GM21447 (cell line): ENCODE measurements around the gene GARIN5B.

Source experiments
- ATAC-seq: cut with Tn5 transposase; IDR thresholded peaks from one replicate; pipeline ENCODE4 v1.9.1; 2021; ENCODE audit not compliant: unreplicated experiment

GARIN5B gene

DNA sequence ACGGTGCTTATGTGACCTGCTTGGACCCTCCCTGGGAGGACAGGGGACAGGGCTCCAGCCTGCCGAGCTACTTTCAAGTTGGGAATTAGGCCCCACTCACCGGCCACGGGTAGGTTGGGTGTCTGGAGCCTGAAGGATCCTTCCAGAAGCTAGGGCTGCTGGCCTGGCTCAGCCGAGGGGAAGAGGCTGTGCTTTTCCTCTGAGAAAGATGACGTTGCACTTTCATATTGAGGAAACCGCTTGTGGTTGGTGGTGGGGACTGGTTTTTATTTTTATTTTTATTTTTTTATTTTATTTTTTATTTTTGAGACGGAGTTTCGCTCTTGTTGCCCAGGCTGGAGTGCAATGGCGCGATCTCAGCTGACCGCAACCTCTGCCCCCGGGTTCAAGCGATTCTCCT is 37.9 kb downstream of the GARIN5B start, which contains the start of gene TMEM150B:
Gene TMEM150B, minus strand, starts transcription at position 170 of the 400 bp plus-strand sequence. CDS start 4,305 bp downstream, outside the sequence.
- no peak for ATAC-seq

DNA sequence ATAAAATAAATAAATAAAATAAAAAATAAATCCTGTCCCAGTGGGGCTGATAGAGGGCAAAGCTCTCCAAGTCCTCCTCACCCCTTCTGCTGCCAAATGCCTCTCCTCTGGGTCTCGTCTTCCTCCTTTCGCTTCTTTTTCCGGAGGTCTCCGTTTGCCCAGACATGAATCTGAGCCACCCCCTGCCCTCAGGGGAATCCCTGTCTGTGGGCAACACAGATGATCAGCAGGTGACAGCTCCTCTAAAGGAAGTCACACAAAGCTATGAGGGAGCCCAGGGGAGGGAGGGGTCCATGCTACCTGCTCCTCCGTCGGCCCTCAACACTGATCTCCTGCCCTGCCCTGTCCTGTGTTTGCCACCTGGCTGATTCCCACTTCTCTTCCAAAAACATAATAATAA is 38.4 kb downstream of the GARIN5B start:
- no peak for ATAC-seq

DNA sequence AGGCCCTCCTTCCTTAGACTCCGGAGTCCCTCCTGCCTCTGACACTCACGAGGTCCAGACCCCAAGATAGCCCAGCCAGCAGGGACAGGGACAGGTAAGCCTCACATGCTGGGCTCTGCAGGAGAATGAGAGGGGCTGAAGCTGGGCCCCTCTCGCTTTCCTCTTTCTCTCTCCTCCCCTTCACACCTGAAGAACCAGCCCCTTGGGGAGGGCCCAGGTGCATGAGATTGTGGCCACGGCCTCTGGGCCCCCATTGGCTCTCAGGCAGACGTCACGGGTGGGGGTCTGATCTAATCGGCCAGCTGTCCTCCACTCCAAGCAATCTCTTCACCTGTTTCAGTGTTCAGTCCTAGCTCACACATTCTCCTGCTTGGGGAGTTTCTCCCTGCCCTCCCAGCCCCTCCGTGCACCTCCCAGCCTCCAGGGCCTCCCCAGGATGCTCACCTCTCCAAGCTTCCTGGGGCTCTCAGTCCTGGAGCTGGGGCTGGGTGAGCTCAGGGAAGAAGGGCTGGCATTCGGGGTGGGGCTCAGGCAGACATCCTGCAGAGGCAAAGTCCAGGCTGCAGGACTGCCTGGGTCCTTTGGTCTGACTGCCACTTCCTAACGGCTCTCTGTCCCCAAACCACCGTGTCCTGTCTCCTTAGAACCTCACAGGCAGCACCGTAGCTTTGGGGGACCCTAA is 40.7 kb downstream of the GARIN5B start:
- ATAC-seq, result no peak

DNA sequence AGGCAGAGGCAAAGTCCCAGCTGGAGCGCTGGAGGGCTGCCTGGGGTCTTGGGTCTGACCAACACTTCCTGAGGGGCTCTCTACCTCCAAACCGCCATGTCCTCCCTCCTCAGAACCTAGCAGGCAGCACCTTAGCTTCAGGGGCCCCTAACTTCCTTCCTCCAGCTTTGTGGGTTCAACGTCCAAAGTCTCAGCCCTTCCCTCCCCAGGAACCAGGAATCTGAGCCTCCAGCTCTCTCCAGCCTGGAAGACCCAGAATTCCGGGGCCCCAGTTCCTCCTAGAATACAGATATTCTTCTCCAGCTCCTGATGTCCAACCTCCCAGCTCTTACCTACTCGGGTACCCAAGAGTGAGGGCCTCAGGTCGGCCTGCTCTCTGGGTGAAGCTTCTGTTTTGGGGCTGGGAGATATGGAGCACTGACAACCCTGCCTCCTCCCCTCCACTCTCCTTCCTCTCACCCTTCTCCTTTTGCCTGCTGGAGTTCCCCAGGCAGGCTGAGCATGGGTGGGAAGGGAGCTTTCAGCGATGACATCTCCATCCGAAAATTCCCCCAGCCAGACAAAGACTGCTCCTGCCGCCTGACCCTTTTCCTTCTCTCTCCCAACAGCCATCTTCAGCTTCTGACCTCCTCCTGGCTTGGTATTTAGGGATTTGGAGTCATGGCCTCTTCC is 41.5 kb downstream of the GARIN5B start:
- no peak for ATAC-seq

DNA sequence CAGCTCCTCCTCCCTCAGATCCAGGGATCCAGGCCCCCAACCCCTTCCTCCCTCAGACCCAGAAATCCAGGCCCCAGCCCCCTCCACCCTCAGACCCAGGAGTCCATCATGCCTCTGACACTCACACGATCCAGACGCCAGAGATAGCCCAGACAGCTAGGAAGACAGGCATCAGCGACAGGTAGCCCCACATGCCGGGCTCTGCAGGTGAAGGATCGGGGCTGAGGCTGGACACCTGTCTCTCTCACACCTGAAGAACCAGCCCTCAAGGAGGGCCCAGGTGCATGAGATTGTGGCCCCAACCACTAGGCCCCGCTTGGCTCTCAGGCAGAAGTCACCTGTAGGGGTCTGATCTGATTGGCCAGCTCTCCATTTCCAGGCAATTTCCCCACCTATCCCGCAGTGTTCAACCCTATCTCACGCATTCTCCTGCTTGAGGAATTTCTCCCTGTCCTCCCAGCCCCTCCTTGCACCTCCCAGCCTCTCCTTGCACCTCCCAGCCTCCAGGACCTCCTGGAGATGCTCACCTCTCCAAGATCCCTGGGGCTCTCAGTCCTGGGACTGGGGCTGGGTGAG is 42.1 kb downstream of the GARIN5B start:
- no peak for ATAC-seq

DNA sequence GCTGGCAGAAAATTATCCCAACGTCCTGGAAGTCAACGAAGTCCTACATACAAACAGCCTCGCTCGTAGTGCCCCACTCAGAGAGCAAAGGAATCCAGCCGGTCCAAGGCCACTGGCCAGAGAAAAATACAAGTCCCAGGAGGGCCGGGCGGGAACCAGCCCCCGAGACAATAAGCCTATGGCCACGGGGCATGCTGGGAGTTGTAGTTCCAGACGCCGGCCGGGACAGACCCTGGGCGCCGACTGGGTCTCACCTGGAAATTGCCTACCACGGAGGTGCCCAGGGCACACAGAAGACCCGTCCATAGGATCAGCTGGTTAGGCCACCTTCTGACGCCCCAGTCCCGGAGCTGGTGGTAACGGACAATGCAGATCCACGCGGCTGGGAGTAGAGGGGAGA is 43.3 kb downstream of the GARIN5B start:
- no peak for ATAC-seq

DNA sequence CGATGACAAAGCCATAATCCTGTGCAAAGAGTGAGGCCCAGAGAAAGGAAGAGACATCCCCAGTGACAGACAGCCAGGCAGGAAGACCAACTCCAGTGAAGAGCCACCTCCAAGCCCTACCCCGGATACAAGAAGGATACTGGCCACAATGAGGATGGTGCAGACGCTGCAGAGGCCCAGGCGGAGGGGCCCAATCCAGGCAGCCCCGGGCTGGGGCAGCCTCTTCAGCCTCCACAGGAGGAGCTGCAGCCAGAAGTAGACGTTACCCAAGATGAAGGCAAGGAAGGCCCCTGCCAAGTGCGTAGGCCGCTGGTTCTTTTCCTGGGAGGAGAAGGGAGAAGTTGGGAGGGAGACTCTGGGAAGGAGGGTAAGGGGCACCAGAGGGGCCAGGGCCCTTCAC is 46.4 kb downstream of the GARIN5B start:
- no peak for ATAC-seq

DNA sequence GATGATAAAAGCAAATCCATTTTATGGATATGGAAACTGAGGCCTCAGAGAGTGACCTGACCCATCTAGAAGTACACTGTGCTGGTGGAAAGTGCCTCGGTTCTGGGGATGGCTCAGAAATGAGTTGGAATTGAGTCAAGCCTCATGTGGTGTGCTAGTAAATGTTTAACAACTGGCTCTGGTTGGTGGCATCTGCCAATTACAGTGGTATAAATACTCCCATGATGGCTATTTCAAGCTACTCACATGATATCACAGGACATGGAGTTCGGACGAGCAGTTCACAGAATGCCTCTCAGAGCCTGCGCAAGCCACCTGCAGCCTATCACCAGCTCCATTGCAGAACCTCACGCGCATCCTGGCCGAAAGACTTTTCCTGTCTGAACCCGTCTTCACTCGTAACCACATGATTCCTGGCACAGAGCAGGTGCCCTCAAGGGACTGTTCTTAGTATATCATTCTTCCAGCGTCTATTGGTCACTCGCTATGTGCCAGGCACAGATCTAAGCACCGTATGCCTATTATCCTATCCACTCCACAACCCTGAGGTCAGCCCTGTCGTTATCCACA is 47.0 kb downstream of the GARIN5B start:
- ATAC-seq, result no peak

DNA sequence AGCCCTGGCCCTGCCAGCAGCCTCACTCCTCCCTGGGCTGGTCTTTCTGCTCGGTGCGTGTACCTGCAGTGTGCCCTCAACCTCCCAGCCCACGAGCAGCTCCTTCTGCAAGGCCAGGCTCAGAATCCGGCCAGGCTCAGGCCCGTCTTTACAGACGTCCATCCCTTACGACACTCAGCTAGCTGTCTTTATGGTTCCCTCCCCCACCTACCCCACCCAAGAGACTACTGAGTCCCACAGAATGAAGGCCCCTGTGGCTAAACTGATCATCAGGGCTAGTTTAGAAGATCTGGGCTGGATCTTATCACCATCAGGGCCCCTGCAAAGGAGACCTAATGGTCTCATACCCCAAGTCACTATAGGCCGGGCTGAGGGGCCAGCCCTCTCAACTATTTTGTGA is 48.7 kb downstream of the GARIN5B start:
- ATAC-seq, result no peak

DNA sequence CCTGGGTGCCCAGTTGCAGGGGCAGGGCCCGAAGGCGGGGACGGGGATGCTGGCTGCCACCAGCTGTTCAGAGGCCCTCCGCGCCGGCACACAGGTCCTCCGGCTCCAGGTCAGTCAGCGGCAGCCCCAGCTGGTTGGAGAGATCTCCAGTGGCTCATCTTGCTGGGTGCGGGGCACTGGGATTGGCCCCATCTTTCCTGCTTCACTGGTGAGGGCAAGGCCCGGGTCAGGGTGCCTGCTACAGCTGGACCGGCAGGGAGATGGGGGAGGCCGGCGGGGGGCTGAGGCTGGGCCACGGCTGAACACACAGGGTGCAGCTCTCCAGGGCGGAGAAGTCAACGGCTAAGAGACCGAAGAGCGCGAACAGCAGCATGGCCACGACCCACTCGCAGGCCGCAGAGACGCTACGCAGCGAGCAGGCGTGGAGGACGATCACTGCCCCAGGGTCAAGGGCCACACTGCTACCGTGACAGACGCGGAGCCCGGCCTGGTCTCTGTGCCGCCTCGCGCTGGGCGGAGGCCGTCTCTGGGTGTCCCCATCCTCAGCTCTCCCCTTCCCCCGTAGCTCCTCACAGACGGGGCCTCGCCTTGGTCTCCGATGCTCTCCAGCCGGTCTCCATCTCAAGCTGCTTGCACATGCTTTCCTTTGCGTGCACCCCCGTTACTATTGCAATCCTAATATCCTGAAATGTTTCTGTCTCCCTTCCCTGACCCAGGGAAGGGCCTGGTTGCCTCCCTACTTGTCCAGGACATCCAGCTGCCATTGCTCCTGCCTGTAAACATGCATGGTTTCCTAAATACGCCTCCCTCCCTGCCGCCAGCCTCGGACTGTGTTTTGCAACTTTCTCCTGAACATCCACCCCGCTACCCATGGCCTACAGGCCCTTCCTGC is 50.2 kb downstream of the GARIN5B start:
- ATAC-seq, result no peak

DNA sequence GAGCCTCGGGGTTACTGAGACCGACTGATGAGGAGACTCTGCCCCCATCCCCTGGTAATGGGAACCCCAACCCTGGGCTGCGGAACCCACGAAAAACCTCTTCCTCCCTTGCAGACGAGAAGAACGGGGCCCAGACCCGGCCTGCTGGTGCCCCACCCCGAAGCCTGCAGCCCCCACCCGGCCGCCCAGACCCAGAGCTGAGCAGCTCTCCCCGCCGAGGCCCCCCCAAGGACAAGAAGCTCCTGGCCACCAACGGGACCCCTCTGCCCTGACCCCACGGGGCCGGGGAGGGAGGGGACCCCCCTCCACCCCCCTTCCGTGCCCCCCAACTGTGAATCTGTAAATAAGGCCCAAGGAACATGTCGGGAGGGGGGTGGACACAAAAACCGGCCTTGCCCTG is 51.3 kb downstream of the GARIN5B start:
- no peak for ATAC-seq

DNA sequence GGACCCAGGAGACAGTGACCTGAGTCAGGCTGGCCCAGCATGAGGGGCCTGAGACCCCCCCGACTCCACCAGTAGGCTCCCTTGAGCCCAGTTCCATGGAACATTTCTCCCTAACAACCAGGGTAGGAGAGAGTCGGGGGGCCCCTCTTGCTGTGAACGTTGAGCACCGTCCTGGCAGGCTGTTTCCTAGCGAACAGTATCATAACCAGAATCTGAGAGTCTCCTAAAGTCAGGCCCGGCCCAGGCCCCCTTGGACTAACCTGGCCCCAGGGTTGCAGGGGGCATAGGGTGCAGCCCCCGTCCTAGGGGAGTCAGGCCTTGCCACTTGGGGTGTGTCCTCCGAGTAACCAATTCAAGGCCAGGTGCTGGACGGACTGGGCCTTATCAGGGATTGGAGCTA is 51.7 kb downstream of the GARIN5B start:
- ATAC-seq, result no peak

DNA sequence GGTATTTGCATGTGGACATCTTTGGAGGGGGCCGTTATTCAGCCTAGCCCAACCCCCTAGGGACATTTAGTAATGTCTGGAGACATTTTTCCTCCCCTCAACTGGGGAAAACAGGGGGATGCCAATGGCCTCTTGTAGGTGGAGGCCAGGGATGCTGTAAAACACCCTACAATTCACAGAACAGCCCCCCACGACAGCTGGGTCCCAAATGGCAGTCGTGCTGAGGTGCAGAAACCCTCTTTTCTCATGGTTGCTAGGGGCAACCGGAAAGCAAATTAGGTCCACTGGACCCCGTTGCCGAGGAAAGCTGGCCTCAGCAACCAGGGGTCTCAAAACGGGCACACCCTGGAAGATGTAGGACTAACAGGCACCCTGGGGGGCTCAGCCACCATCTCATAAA is 52.6 kb downstream of the GARIN5B start:
- no peak for ATAC-seq

DNA sequence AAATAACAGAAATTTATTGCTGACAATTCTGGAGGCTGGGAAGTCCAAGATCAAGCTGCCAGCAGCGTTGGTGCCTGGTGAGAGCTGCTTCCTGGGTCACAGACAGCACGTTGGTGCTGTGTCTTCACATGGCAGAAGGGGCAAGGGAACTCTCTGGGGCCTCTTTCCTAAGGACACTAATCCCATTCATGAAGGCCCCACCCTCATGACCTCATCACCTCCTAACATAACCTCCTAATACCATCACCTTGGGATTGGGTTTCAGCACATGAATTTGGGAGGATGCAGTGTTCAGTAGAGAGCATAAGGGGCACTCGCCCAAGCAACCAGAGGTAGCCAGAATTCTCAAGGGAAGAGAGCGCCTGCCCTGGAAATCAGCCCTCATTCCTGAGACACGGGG is 53.6 kb downstream of the GARIN5B start:
- no peak for ATAC-seq

DNA sequence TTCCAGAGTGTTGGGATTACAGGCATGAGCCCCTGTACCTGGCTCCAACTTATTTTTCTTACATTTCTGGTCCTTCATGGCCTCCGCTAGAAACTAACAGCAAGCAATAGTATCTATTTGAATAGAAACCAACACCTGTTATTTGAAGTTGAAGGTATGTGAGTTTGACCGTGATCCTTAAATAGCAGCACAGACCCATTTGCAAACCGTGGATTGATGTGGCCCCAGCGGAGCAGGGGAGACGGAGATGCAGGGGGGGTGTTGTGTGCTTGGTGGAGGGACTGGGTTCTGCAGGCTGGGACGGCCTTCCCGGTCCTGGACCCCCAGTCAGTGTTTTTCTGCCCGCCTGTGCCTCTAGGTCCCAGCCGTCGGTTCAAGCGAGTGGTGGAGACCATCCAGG is 54.8 kb downstream of the GARIN5B start:
- no peak for ATAC-seq

DNA sequence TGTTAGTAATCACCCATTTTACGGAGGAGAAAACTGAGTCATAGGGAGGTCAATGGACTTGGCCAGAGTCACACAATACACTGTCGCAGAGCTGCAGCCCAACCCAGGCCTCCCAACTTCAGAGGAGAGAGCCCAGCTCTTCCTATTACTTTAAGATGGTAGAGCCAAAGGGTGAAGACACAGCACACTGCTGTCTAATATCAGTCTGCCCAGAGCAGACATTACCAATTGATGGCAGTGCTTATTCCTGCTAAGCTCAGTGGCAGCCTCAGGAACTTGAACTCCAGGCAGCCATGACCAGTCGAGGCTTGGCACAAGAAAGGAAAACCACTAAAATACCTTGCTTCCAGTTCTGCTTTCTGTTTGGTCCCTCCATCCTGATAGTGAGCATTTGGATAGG is 56.3 kb downstream of the GARIN5B start:
- no peak for ATAC-seq

DNA sequence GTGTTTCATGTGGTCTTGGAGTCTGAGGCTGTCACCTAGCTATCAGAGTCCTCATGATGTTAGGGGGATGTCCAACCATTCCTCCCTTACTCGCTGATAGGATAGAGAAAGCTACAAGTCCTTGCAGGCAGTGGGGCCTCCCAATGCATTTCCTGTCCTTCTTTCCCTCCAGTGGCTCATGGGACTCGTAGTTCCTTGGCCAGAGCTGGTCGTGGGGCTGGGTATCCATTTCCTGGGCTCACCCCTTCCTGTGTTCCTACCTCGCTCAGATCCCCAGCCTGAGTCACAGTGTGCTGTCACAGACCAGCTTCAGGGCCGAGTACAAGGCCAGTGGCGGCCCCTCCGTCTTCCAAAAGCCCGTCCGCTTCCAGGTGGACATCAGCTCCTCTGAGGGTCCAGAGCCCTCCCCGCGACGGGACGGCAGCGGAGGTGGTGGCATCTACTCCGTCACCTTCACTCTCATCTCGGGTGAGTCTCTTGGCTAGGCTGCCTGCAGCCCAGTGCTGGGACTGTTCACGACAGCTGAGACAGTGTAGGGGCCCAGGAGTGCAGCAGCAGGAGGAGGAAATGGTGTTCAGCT is 57.0 kb downstream of the GARIN5B start:
- no peak for ATAC-seq

DNA sequence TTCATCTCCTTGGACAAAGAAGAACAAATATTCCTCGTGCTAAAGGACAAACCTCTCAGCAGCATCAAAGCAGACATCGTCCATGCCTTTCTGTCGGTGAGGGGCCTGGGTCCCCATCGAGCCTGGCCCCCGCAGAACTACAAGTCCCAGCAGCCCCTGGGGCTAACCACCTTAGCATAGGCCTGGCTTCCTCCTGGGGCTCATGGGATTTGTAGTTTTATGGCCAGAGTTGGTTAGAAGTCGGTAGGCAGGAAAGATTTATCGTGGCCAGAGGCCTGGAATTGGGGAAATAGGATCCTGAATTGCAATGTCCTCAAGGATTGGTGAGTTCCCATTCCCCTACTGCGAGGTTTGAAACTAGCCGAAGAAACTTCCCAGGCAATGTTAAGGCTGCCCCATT is 57.6 kb downstream of the GARIN5B start:
- ATAC-seq, result no peak

DNA sequence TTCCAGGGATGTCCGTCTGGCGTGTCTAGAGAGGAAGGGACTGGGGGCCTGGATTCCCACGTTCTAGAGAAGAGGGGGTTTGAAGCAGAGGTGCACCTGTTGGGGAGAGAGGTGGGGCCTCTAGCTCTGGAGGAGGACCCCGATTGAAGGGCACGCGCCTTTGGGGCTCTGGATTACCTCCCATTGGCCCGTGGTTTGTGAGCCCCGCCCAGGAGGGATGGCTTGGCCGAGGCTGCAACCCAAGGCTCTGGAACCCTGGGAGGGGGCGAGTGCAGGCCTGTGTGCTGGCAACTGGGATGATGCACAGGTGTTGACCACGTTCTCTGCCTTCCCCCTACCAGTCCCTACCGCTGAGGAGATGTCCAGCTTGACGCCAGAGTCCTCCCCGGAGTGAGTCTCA is 58.1 kb downstream of the GARIN5B start:
- ATAC-seq, result no peak
